ENCODE data around the gene NAT9. TPM values are rescaled to one million over a fixed set of nuclear protein-coding genes. Genes with fewer than 3 reads are reported as not detected.
A peak's percentile ranks its signal among the peaks of the same experiment; 100 is the strongest.

Gene NAT9
- total RNA-seq, 2 donors from 2014 or later, result 58.3 to 77.3 TPM

DNA sequence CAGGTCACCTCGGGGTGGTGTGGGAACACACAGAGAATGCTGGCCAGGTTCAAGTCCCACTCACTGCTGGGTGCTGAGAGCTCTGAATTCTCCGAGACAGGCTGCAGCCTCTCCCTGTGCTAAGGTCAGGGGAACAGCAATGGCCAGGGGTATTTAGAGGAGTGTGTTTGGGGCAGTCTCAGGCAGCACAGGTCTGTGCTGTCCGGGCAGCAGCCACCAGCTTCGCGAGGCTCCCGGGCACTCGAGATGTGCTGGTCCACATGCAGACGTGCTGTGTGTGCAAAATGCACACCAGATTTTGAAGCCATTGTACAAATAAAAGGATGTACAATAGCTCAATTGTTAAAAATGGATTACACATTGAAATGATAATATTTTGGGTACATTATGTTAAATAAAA, 20.6 kb downstream of the NAT9 start:
- peaks cover 23% of the 10 kb centered on the region for H3K36me3 Mint-ChIP-seq (ENCODE audit: low read depth)
- H3K4me3 Mint-ChIP-seq, result no peak overlapping the region
- no peak for DNase-seq
- no peaks in the 10 kb centered on the region for H3K27me3 Mint-ChIP-seq (ENCODE audit: insufficient read depth)
- no peak overlapping the region for H3K9ac ChIP-seq (ENCODE audit: extremely low read depth, low read length, poor library complexity, severe bottlenecking)
- WGBS, 2 experiments (ENCODE audit: insufficient coverage in 1 of 2, insufficient read length in 1 of 2), result 91 to 99% methylated on average over 6 to 8 of the region's 8 CpGs
- no peak overlapping the region for H3K4me3 ChIP-seq (ENCODE audit: low read length)
- peaks cover 4% of the 10 kb centered on the region for H3K9me3 ChIP-seq (ENCODE audit: control insufficient read depth, low read length)
- H3K27me3 ChIP-seq (ENCODE audit: control insufficient read depth, insufficient read depth, low read length, poor library complexity, severe bottlenecking), result no peaks in the 10 kb centered on the region
- peaks cover 37% of the 10 kb centered on the region for H3K4me1 Mint-ChIP-seq
- no peak overlapping the region for H3K27ac Mint-ChIP-seq
- no peaks in the 10 kb centered on the region for H3K9me3 Mint-ChIP-seq
- H3K36me3 ChIP-seq (ENCODE audit: control insufficient read depth, insufficient read depth, low read length), result peaks cover 44% of the 10 kb centered on the region
- no peak overlapping the region for H3K27ac ChIP-seq (ENCODE audit: low read depth, low read length)
- TF ChIP-seq, protein P1, sequence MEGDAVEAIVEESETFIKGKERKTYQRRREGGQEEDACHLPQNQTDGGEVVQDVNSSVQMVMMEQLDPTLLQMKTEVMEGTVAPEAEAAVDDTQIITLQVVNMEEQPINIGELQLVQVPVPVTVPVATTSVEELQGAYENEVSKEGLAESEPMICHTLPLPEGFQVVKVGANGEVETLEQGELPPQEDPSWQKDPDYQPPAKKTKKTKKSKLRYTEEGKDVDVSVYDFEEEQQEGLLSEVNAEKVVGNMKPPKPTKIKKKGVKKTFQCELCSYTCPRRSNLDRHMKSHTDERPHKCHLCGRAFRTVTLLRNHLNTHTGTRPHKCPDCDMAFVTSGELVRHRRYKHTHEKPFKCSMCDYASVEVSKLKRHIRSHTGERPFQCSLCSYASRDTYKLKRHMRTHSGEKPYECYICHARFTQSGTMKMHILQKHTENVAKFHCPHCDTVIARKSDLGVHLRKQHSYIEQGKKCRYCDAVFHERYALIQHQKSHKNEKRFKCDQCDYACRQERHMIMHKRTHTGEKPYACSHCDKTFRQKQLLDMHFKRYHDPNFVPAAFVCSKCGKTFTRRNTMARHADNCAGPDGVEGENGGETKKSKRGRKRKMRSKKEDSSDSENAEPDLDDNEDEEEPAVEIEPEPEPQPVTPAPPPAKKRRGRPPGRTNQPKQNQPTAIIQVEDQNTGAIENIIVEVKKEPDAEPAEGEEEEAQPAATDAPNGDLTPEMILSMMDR (conservative IDR thresholded peaks at IDR 0.05), result no peak
- peaks cover 41% of the 10 kb centered on the region for H3K4me1 ChIP-seq (ENCODE audit: control insufficient read depth, insufficient read depth, low read length)

DNA sequence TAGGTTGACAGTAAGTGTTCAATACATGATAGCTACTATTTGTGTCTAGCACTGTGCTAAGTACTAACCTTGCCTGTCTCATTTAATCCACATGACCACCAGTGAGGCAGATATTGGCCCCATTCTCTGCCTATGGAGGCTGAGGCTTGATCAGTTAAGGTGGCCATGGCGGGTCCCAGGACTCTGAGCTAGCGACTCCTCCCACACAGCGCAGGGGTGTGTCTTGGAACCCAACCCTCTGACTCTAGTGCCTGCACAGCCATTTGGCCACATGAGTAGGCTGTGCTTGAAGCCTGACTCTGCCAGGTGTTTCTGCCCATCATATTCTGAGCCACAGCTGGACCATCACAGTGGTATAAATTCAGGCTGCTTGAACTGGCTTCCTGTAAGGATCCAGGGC, 21.3 kb downstream of the NAT9 start:
- DNase-seq, result no peak
- 93 to 100% methylated on average over 3 of the region's 3 CpGs for WGBS, 2 experiments (ENCODE audit: insufficient coverage in 1 of 2, insufficient read length in 1 of 2)
- Histone ChIP-seq H3K27ac (ENCODE audit: low read depth, low read length) (no peak overlapping the region), H3K27me3 (ENCODE audit: control insufficient read depth, insufficient read depth, low read length, poor library complexity, severe bottlenecking) (no peaks in the 10 kb centered on the region), H3K36me3 (ENCODE audit: control insufficient read depth, insufficient read depth, low read length) (peaks cover 41% of the 10 kb centered on the region), H3K4me3 (ENCODE audit: low read length) (no peak overlapping the region), H3K9ac (ENCODE audit: extremely low read depth, low read length, poor library complexity, severe bottlenecking) (no peak overlapping the region), H3K4me1 (ENCODE audit: control insufficient read depth, insufficient read depth, low read length) (peaks cover 34% of the 10 kb centered on the region), H3K9me3 (ENCODE audit: control insufficient read depth, low read length) (peaks cover 4% of the 10 kb centered on the region)
- TF ChIP-seq, protein P1 (conservative IDR thresholded peaks at IDR 0.05), result no peak
- H3K9me3 Mint-ChIP-seq, result no peaks in the 10 kb centered on the region
- H3K4me1 Mint-ChIP-seq, result peaks cover 36% of the 10 kb centered on the region
- H3K27ac Mint-ChIP-seq, result no peak overlapping the region
- H3K27me3 Mint-ChIP-seq (ENCODE audit: insufficient read depth), result no peaks in the 10 kb centered on the region
- H3K4me3 Mint-ChIP-seq, result no peak overlapping the region
- peaks cover 23% of the 10 kb centered on the region for H3K36me3 Mint-ChIP-seq (ENCODE audit: low read depth)

- peaks cover 16% of the 10 kb centered on the region for H3K4me1 ChIP-seq (ENCODE audit: control insufficient read depth, insufficient read depth, low read length)
- Mint-ChIP-seq H3K27me3 (ENCODE audit: insufficient read depth) (no peaks in the 10 kb centered on the region), H3K4me3 (no peak overlapping the region), H3K27ac (no peak overlapping the region), H3K36me3 (ENCODE audit: low read depth) (peaks cover 23% of the 10 kb centered on the region), H3K4me1 (peaks cover 26% of the 10 kb centered on the region), H3K9me3 (no peaks in the 10 kb centered on the region)
- no peak for DNase-seq
- TF ChIP-seq, protein P1 (conservative IDR thresholded peaks at IDR 0.05), result no peak
- no peak overlapping the region for H3K9ac ChIP-seq (ENCODE audit: extremely low read depth, low read length, poor library complexity, severe bottlenecking)
- peaks cover 41% of the 10 kb centered on the region for H3K36me3 ChIP-seq (ENCODE audit: control insufficient read depth, insufficient read depth, low read length)
- H3K27me3 ChIP-seq (ENCODE audit: control insufficient read depth, insufficient read depth, low read length, poor library complexity, severe bottlenecking), result no peaks in the 10 kb centered on the region
- no peak overlapping the region for H3K27ac ChIP-seq (ENCODE audit: low read depth, low read length)
- WGBS, 2 experiments (ENCODE audit: insufficient coverage in 1 of 2, insufficient read length in 1 of 2), result 94 to 100% methylated on average over 5 to 7 of the region's 7 CpGs
- H3K9me3 ChIP-seq (ENCODE audit: control insufficient read depth, low read length), result peaks cover 4% of the 10 kb centered on the region
- H3K4me3 ChIP-seq (ENCODE audit: low read length), result peak overlapping the region; percentile 44
Observed at GRCh38 chr17:74752822-74753401, 23.2 kb downstream of the NAT9 start.
